Heart left ventricle (tissue), 13 donors: ENCODE measurements around the gene HOATZ.

Experiments
- POLR2A ChIP-seq, 2 donors: fragments of 450-650 bp; IDR thresholded peaks; one replicate each; pipeline ENCODE4 v1.6.1; 2017; ENCODE audit warnings: antibody characterized with exemption in 2 of 2, mild to moderate bottlenecking in 2 of 2, moderate library complexity in 2 of 2
- TF ChIP-seq, protein P1 (sequence below), 12 donors: fragments of 200-600 bp; sonication (generic) in 4 of 12; IDR thresholded peaks; one replicate each; pipeline versions ENCODE4 v1.5.0 to v1.8.0; 2018 to 2022; ENCODE audit warnings: antibody characterized with exemption in 12 of 12, mild to moderate bottlenecking in 5 of 12
- donor health status: ischemic (EF 13 %, LVEDD 7.1; RV severe dilation, severe dysfunction).
- donor health status: DM: no; HTN: yes; CAD: no.
- donor health status: DM: no; HTN: no; CAD: no.
- donor health status: ischemic (EF 25% LVEDD 6.9; RV normal size, moderate dysfunction).
- donor health status: ischemic (EF 25% LVEDD 5.7; RV mildly dilated, moderate dysfunction).
- donor health status: ischemic (EF 35%, LVEDD 5.7; RV mildly dilated, moderate dysfunction).
- donor health status: nonischemic (EF 11% LVEDD 7.7; RV severe dilation, severe dysfunction).
- donor health status: DM: yes; HTN: yes; CAD: no.
- donor health status: PGD.
- donor health status: ischemic (EF 29% LVEDD 5.4; RV normal size, mild dysfunction).
- donor health status: nonischemic (EF 23%, LVEDD 6.1; RV moderate dilation, normal function).

DNA sequence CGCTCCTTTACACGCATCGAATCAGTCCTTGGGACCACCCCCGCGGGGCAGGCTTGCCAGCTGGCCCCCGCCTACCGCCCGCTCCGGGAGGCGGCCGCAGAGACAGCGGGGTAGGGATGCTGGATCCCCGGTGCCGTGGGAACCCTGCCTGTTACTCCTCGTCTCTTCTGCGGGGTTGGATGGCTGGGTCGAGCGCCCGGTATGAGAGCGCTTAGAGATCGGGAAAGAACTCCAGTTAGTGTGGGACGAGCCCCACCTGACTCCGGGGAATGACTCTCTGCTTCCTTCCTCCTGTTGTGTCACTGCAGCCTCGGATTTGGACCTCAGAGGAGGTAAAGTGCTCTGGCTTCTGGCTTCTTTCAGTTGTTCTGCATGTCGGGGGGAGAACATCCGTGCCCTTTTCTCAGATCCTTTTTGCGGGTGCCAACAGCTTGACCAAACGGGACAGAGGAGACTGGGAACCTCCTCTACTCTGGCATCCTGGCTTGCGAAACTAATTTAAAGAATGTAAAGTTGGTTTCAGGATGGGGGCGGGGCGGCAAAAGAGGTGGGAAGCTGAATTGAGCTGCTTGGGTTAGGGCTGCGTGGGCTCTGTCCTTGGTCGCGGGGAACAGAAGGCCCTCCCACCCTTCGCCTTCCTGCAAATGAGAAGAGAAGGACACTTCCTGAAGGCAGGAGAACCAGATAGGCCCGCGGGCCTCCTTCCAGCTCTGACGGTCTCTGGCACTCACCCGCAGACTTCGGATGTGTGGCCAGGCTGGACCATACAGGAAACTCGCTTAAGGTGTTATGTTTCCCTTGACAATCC is 26.9 kb downstream of the HOATZ start:
- TF ChIP-seq, protein P1, sequence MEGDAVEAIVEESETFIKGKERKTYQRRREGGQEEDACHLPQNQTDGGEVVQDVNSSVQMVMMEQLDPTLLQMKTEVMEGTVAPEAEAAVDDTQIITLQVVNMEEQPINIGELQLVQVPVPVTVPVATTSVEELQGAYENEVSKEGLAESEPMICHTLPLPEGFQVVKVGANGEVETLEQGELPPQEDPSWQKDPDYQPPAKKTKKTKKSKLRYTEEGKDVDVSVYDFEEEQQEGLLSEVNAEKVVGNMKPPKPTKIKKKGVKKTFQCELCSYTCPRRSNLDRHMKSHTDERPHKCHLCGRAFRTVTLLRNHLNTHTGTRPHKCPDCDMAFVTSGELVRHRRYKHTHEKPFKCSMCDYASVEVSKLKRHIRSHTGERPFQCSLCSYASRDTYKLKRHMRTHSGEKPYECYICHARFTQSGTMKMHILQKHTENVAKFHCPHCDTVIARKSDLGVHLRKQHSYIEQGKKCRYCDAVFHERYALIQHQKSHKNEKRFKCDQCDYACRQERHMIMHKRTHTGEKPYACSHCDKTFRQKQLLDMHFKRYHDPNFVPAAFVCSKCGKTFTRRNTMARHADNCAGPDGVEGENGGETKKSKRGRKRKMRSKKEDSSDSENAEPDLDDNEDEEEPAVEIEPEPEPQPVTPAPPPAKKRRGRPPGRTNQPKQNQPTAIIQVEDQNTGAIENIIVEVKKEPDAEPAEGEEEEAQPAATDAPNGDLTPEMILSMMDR (IDR thresholded peaks at IDR 0.05), result no peak
- TF ChIP-seq POLR2A (IDR thresholded peaks at IDR 0.05), result no peak
